Stimulated activated naive CD8-positive, alpha-beta T cell treated with anti-CD3 and anti-CD28 coated beads, Interleukin-15, Interleukin-2, amounts not matched to agents 100 U/mL and 50 U/mL, for 24 hours (primary cell): Measurements from ENCODE around the gene KAT5.
"Not testable (repeated sequence)": the region's sequence is repeated elsewhere in the genome, so short reads cannot be mapped to it uniquely, and the experiment has no call there.

ENCODE experiments used
- ATAC-seq: fragments of 150-1000 bp; cut with Tn5 transposase; one replicate; pipeline ENCODE4 v1.10.0; 2021
- DNase-seq: peaks from one replicate; pipeline ENCODE4 v3.0.0; 2021

Gene KAT5

GRCh38 chr11:65744699-65745042 lies 32.6 kb downstream of the KAT5 start:
- no peak for DNase-seq
- no peak for ATAC-seq

- no peak for DNase-seq
These were observed 33.0 kb downstream of the KAT5 start for GRCh38 chr11:65745049-65745448.

GRCh38 chr11:65762169-65762568 lies 50.1 kb downstream of the KAT5 start:
- ATAC-seq, DNase-seq: not testable (repeated sequence)

More at GRCh38 chr11:65745049-65745448, 33.0 kb downstream of the KAT5 start:
- ATAC-seq, result no peak

GRCh38 chr11:65762816-65763215 lies 50.8 kb downstream of the KAT5 start:
- ATAC-seq, DNase-seq: not testable (repeated sequence)

- DNase-seq, result no peak
- no peak for ATAC-seq
These were observed 52.4 kb downstream of the KAT5 start for GRCh38 chr11:65764434-65764833.

GRCh38 chr11:65766535-65766934 lies 54.5 kb downstream of the KAT5 start:
- ATAC-seq (no peak), DNase-seq (no peak)

GRCh38 chr11:65767406-65767805 lies 55.4 kb downstream of the KAT5 start:
- no peak for ATAC-seq
- DNase-seq, result no peak

GRCh38 chr11:65767806-65768205 lies 55.8 kb downstream of the KAT5 start:
- DNase-seq, ATAC-seq: not testable (repeated sequence)
